SW480 (cell line): Measurements from ENCODE around the gene RPL13.
"Not testable (repeated sequence)": the region's sequence is repeated elsewhere in the genome, so short reads cannot be mapped to it uniquely, and the experiment has no call there.

Source experiments
- DNase-seq: peaks from one replicate; pipeline ENCODE4 v3.0.0-alpha.2; 2016; ENCODE audit warnings: low spot score

Gene RPL13

GRCh38 chr16:89577055-89577759 lies 16.7 kb downstream of the RPL13 start:
- DNase-seq = no peak

DNA sequence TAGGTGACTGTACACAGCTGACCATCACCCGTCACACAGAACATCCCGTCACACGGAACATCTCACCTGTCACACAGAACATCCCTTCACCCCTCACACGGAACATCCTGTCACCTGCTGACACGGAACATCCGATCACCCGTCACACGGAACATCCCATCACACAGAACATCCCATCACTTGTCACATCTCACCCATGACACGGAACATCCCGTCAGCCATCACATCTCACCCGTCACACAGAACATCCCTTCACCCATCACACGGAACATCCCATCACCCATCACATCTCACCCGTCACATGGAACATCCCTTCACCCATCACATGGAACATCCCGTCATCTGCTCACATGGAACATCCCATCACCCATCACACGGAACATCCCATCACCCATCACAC lies 18.9 kb downstream of the RPL13 start:
- no peak for DNase-seq

GRCh38 chr16:89581045-89581695 lies 20.7 kb downstream of the RPL13 start:
- peak; percentile 79 for DNase-seq

GRCh38 chr16:89581861-89582563 lies 21.5 kb downstream of the RPL13 start:
- no peak for DNase-seq

DNA sequence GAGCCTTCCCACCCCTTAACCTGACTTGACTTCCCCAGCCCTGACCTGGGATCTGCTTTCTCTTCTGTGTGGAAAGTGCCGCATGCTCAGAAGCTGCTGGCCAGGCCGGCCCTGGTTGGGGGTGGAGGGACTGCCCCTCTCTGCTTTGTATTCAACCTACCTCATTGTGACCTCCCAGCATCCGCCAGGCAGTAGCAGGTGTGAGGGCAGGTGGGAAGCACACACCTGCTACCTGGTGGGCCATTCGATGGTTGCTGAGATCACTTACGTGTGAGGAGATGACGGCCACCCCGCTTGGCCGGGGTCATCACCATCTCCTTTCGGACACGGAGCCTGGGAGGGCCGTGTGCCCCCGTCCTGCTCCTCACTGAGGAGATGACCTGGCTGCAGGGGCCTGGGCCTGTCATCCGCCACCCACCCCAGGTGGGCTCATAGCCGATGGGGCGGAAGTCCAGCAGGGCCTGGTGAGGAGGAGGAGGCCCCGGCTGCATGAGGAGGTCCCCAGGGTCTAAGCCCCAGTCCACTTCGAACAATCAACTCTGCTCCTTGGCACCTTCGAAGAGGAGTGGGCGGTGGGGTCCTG lies 22.2 kb downstream of the RPL13 start:
- no peak for DNase-seq

GRCh38 chr16:89583197-89583894 lies 22.9 kb downstream of the RPL13 start:
- no peak for DNase-seq

- DNase-seq = no peak
These were observed 23.6 kb downstream of the RPL13 start for GRCh38 chr16:89583895-89584644.

GRCh38 chr16:89584768-89585549 lies 24.5 kb downstream of the RPL13 start:
- no peak for DNase-seq

DNA sequence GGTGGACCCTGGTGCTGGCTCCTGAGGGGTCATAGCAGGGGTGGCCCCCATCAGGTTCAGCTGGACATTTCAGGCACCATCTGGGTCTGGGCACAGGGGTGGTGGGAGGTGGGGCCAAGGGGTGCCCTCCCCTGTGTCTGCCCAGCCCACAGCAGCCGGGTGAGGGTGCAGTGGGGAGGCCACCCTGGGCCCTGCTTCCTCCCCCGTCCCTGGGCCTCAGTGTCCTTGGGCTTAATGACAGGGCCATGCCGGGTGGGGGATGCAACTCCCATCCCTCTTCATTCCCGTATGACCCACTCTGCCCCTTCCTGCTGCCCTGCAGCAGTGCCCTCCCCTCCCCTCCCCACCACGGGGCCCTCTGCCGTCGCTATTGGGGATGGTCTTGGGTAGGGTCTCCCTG lies 25.7 kb downstream of the RPL13 start:
- DNase-seq = no peak

DNA sequence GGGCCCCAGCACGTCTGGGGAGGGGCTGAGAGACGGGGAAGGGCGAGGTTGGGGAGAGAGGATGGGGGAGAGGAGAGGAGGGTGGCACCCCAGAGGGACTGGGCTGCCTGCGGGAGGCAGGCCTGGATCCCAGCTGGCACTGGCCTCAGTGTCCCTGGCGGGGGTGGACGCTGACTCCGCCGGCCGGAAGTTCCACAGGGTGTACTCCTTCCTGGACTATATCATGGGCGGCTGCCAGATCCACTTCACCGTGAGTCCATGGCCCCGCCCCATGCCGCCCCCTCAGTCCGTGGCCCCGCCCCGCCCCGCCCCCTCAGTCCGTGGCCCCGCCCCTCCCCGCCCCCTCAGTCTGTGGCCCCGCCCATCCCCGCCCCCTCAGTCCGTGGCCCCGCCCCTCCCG lies 26.4 kb downstream of the RPL13 start:
- DNase-seq = no peak

- DNase-seq = not testable (repeated sequence)
These were observed 27.2 kb downstream of the RPL13 start for GRCh38 chr16:89587676-89588075.

GRCh38 chr16:89588413-89589109 lies 28.1 kb downstream of the RPL13 start:
- DNase-seq = no peak

GRCh38 chr16:89589241-89589926 lies 28.9 kb downstream of the RPL13 start:
- DNase-seq = no peak

- no peak for DNase-seq
These were observed 33.4 kb downstream of the RPL13 start for GRCh38 chr16:89593841-89594240.

- no peak for DNase-seq
These were observed 35.0 kb downstream of the RPL13 start for GRCh38 chr16:89595330-89596060.

- no peak for DNase-seq
These were observed 35.7 kb downstream of the RPL13 start for GRCh38 chr16:89596061-89596689.

GRCh38 chr16:89596957-89597649 lies 36.6 kb downstream of the RPL13 start:
- DNase-seq = no peak

DNA sequence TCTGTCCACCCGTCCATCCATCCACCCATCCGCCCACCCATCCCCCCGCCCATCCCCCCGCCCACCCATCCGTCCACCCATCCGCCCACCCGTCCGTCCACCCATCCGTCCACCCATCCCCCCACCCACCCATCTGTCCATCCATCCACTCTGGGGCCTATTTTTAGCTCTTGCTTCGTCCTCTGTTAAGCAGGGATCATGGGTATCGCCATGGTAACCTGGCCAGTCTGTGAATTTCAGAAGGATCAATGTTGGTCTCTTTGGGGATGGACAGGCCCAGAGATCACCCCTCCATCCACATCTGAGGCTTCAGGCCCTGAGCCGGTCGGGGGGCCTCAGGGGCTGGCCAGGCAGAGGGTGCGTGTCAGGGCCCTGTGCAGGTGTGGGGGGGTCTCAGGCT lies 37.7 kb downstream of the RPL13 start:
- no peak for DNase-seq
